B cell (primary cell): Measurements from ENCODE around the gene CTNNA1.

Source experiments
- EZH2 ChIP-seq: IDR thresholded peaks from 2 replicates; pipeline ENCODE4 v1.6.1; 2012; ENCODE audit warnings: borderline replicate concordance, low read depth, mild to moderate bottlenecking, moderate library complexity, low read length; ENCODE audit not compliant: insufficient read depth, poor library complexity, severe bottlenecking
- TF ChIP-seq, protein P1 (sequence below): fragments of 200-600 bp; IDR thresholded peaks from one replicate; pipeline ENCODE4 v1.8.0; 2022; ENCODE audit warnings: antibody characterized with exemption, mild to moderate bottlenecking

DNA sequence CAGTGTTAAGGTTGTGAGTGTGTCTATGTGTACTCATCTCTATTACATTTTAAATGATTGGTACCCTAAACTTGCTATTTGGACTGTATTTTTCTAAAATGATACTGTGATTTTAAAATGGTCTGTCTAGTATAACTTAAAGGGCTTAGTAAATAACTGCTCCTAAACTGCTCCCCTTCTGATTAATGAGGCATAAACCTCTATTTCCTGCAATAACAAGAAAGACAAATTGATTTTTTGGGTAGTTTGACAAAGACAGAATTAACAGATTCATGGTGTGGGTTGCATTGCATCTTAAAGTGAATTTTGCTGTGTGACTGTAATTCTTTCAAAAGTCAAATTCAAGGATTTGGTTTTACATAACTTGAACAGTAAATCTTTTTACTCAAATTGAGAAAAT lies 130.0 kb downstream of the CTNNA1 start:
- TF ChIP-seq, protein P1, sequence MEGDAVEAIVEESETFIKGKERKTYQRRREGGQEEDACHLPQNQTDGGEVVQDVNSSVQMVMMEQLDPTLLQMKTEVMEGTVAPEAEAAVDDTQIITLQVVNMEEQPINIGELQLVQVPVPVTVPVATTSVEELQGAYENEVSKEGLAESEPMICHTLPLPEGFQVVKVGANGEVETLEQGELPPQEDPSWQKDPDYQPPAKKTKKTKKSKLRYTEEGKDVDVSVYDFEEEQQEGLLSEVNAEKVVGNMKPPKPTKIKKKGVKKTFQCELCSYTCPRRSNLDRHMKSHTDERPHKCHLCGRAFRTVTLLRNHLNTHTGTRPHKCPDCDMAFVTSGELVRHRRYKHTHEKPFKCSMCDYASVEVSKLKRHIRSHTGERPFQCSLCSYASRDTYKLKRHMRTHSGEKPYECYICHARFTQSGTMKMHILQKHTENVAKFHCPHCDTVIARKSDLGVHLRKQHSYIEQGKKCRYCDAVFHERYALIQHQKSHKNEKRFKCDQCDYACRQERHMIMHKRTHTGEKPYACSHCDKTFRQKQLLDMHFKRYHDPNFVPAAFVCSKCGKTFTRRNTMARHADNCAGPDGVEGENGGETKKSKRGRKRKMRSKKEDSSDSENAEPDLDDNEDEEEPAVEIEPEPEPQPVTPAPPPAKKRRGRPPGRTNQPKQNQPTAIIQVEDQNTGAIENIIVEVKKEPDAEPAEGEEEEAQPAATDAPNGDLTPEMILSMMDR = no peak
- TF ChIP-seq EZH2 = no peak
